GM18861 (cell line): ENCODE results near the gene KCNQ1.

Source experiments
- ATAC-seq: cut with Tn5 transposase; IDR thresholded peaks from one replicate; pipeline ENCODE4 v1.9.1; 2021; ENCODE audit not compliant: unreplicated experiment

Gene KCNQ1

DNA sequence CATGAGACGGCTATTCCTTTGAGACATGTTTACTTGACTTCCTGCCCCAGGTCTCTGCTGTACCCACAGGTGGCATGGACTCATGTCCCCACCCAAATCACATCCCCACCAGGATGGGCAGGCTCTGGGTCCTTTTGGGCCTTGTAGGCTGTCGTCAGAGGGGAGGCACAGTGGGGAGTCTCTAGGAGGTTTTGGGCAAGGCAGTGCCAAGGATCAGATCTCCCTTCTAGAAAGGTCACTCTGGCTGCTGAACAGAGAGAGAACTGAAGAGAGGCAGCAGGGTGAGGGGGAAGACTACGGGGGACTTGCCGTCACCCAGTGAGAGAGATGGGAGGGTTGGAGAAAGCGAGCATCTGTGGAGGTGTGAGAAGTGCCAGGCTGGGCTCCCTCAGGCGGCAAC, 259.5 kb downstream of the KCNQ1 start:
- ATAC-seq, result no peak

DNA sequence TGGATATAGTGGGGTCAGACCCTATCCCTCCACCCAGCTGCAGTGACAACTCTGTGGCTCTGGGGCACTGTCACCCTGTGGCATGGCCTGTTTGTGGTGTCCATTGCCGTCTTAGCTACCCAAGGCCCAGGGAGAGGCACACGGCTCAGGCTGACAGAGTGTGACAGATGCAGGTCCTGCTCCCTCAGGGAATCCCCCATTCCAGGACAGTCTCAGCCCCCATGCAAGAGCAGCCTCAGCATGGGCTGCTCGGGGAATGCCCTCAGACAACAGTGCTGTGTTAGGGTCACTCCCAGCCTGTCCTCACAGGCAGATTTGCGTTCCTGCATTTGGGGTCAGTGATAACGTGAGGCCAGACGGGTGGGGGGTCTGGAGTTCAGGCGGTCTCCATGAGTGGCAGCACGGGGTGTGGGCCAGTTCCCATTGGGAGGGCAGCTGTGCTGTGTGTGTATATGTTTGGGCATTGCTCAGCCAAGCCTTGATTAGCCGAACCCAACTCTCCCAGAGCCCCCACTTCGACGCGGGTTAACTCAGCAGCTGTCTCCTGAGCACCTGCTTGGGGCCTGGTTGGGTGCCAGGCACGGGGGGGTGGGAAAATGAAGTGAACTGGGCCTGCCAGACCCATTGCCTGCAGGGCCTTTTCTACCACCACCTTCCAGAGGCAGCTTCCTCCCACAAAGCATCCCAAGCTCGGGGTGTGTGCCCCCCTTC, 260.2 kb downstream of the KCNQ1 start:
- no peak for ATAC-seq

- ATAC-seq, result no peak
These were observed 261.5 kb downstream of the KCNQ1 start for GRCh38 chr11:2706321-2706720.

DNA sequence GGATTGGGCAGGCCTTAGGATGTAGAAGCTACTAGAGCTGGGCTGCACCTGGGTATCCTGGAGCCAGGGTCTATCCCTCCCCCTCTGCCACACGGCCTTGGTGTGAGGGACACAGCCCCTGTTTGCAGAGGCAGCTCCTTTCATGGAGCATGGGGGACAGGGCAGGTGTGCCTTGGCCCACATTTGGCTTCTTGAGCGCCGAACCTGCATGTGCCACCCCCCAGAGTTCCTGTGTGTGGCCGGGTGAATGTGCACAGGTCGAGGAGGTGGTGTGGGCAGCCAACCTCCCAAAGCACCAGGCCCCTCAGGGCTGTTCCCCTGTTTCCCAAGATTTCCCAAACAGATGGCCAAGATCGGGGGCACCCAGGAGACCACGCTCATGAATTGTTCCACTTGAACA, 262.9 kb downstream of the KCNQ1 start:
- ATAC-seq, result no peak

DNA sequence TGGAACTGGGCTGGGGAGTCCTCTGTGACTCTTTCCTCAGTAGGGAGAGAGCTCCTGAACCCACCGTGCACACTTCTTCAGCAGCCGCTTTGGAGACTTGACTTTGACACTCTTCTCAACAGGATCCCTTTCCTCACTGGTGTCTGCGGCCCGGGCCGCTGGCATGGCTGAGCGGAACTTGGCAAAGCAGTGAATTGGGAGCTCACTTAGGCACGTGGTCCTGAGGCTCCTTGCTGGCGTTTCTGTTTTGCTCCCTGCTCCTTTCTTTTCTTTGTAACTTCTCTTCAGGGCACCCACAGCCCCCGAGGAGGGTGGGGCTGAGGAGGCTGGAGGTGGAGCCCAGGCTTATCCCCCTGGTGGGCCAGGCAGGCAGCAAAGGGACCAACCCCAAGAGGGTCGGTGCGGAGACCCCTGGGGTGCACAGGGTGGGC, 263.4 kb downstream of the KCNQ1 start:
- ATAC-seq, result no peak

- ATAC-seq, result no peak
These were observed 264.0 kb downstream of the KCNQ1 start for GRCh38 chr11:2708757-2709281.

DNA sequence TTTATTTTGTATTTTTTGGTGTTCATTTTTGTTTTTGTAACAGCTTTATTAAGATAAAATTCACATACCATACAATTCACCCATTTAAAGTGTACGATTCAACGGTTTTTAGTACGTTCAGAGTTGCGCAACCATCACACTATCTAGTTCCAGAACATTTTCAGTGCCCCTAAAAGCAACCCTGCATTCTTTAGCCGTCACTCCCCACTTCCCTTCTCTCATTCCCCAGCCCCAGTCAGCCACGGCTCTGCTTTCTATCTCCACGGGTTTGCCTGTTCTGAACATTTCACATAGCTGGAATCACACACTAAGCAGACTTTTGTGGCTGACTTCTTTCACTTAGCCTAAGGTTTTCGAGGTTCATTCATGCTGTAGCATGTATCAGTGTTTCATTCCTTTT, 264.6 kb downstream of the KCNQ1 start:
- no peak for ATAC-seq

GRCh38 chr11:2711161-2711560, 266.4 kb downstream of the KCNQ1 start:
- ATAC-seq, result no peak

DNA sequence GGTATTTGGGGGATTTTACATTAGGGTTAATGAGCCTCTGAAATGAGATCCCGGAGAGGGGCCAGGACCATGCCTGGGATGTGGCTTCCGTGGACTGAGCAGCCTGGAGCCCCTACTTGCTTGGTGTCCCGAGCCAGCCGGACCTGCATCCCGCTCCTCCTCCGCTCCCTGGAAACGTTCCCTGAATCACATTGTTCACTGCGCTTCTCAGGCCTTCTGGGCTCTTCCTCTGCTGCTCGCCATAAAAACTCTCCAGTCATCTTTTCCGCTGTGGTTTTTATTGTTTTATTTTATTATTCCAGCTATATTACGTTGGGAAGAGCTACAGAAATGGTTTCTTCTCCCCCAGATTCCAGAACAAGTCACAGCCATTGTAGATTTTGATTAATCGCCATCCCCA, 268.3 kb downstream of the KCNQ1 start:
- ATAC-seq, result no peak

DNA sequence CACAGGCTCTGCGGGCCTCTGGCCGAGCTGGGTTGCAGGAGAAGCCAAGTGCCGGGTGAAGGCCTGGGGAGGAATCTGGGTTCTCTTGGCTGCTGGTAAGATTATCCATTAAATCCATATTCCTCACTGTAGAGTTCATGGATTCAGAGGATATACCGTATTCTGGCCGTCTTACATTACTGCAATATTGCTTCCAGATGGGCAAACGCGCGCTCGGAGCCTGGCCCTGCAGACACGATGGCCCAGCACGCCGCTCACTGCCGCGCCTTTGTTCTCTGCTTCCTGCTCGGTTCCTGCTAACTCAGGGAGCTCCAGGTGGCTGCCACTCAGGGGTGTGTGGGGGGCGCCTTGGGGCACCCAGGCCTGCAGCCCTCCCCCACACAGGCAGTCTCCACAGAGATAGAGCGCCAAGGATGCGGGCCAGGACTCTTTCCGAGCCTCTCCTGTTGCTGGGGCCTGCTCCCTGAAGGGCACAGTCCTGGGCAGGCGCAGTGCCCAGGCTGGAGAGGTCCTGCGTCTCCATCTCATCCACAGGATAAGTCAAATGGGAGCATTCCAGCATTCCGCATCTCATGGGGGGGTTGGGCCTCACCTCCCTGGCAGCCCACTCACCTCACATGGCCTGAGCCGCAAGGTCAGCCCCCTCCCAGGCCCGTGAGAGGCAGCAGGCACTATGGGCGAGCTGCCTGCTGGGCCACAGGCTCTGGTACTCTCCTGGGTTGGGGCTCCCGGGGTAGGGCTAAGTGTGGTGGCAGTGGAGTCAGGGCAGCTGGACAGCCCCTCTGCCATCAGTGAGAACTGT, 269.1 kb downstream of the KCNQ1 start:
- no peak for ATAC-seq

- no peak for ATAC-seq
These were observed 269.6 kb downstream of the KCNQ1 start for GRCh38 chr11:2714463-2714800.

DNA sequence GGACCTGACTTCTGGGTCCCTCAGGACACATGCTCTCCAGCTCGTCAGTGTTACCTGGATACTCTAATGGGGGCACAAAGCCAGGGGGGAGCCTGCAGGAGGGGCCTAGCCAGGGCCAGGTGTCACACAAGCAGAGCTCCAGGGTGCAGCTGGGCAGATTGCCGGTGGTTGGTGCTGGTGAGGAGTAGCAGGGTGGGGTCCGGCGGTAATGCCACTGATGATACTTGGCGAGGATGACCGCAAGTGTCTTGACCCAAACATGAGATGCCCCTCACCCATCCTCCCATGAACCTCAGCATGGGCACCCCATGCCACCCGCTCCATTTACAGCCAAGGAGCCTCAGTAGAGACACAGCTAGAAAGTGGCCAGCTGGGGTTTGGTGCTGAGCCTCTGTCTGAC, 270.1 kb downstream of the KCNQ1 start:
- ATAC-seq, result no peak

GRCh38 chr11:2715716-2716350, 271.0 kb downstream of the KCNQ1 start:
- ATAC-seq, result no peak

DNA sequence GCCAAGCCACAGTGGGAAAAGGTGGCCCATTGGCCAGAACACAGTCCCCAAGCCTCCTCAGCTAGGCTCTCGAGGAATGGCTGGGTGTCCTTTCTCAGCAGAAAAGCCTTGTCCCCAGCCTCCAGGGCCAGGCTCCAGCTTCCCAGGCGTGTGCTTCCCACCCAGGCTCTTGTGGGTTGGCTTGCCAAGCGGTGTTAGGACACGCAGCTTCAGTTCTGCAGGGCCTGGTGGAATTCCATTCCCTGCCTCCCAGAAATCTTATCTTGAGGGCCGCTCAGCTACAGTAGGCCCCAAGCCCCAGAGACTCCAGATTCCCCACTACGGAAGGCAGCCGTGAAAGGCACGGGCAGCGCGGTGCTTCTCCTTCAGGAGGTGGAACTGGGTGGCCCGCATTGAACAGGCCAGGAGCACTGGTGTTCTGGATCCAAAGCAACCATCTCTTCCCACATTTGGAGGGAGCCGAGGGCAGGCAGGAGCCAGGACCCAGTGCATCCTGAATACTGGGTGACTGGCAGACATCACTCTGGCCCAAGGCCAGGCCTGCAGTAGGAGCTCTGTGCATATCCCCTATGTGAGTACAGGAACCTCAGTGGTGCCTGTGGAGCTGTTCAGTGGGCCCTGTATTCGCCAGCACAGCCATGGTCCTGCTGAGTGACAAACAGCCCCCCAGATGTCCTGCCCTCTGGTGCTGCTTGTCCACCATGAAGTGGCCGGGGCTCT, 271.7 kb downstream of the KCNQ1 start:
- ATAC-seq, result no peak

- ATAC-seq, result no peak
These were observed 272.9 kb downstream of the KCNQ1 start for GRCh38 chr11:2717561-2718325.

GRCh38 chr11:2718817-2719438, 274.1 kb downstream of the KCNQ1 start:
- no peak for ATAC-seq

DNA sequence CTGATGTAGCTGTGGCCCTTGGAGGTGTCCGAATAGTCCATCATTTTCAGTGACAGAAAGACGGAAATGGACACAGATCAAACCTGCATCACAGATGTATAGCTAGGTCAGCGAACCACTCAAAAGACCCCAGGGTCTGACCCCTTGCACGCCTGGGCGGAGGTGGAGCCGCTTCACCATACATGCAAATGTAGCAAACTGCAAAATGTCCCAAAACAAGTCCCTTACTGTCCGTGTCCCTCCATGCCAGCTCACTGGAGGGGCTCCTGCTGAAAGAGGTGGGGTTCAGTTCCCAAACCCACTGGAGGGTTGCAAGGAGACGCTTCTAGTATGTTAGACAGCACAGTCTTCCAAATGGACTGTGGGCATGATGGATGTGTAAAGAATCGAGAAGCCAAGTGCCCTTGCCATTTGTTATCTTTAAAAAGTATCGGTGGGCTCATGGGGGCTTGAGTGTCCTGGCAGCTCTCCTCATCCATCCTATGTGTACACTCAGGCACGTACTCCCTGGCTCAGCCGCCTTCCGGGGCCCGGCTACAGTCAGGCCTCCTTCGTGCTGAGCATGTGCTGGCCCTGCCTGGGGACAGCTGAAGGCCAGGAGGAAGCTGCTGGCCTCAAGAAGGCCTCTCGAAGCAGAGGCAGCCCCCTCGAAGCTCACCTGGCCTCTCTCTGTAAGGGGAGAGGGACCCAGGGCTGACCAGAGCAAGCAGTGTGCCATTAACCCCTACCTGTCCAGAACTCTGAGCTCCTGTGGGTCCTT, 275.2 kb downstream of the KCNQ1 start:
- ATAC-seq, result no peak

GRCh38 chr11:2721210-2721916, 276.6 kb downstream of the KCNQ1 start:
- ATAC-seq, result no peak

DNA sequence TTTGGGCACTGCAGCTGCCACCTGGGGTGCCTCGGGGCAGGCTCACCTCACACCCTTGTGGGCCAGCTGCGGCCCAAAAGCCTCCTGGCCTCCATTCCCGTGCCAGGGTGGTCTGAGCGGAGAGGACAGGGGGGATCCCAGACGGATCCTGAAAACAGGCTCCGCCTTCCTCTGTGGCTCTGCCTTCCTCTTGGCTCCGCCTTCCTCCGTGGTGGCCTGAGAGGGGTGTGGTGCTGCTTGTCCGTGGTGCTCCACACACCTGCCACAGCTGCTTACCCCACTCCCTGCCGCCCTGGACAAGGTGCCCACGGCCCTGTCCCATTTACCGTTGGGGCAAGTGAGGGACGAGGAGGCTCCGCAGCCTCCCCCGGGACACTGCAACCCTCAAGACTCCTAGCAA, 278.1 kb downstream of the KCNQ1 start:
- ATAC-seq, result no peak
